Liver (tissue), 9 donors: ENCODE results near the gene ST3GAL3. TPM values are rescaled to one million over a fixed set of nuclear protein-coding genes. Genes with fewer than 3 reads are reported as not detected.

Source experiments
- DNase-seq: peaks from one replicate; pipeline ENCODE4 v3.0.0-alpha.2; 2017; ENCODE audit warnings: low spot score
- H3K27ac ChIP-seq, 2 donors: one replicate each; pipeline ENCODE4 v1.7.0; 2013; ENCODE audit warnings: inconsistent platforms in 2 of 2, low read length in 2 of 2, control low read depth in 1 of 2, low read depth in 1 of 2, mild to moderate bottlenecking in 1 of 2
- H3K27me3 ChIP-seq, 4 donors: one replicate each; pipeline versions ENCODE4 v1.6.1 to v1.7.0; 2013; ENCODE audit warnings: low read length in 3 of 4, inconsistent platforms in 1 of 4, mild to moderate bottlenecking in 1 of 4, moderate library complexity in 1 of 4; ENCODE audit not compliant: control insufficient read depth in 4 of 4, insufficient read depth in 4 of 4
- H3K36me3 ChIP-seq, 4 donors: one replicate each; pipeline versions ENCODE4 v1.6.1 to v1.7.0; 2013; ENCODE audit warnings: low read length in 3 of 4, mild to moderate bottlenecking in 3 of 4, low read depth in 1 of 4, moderate library complexity in 1 of 4; ENCODE audit not compliant: control insufficient read depth in 4 of 4, insufficient read depth in 3 of 4
- H3K4me1 ChIP-seq, 4 donors: one replicate each; pipeline versions ENCODE4 v1.6.1 to v1.7.0; 2013; ENCODE audit warnings: low read length in 3 of 4, mild to moderate bottlenecking in 3 of 4, moderate library complexity in 1 of 4; ENCODE audit not compliant: control insufficient read depth in 4 of 4, insufficient read depth in 4 of 4
- H3K4me3 ChIP-seq, 3 donors: one replicate each; pipeline versions ENCODE4 v1.6.1 to v1.7.0; 2013; ENCODE audit warnings: low read length in 3 of 3, control low read depth in 1 of 3, low read depth in 1 of 3, mild to moderate bottlenecking in 1 of 3
- H3K9ac ChIP-seq, 2 donors: one replicate each; pipeline ENCODE4 v1.7.0; 2013; ENCODE audit warnings: low read length in 2 of 2, mild to moderate bottlenecking in 2 of 2, moderate library complexity in 2 of 2, control low read depth in 1 of 2, low read depth in 1 of 2
- H3K9me3 ChIP-seq, 4 donors: one replicate each; pipeline versions ENCODE4 v1.6.1 to v1.7.0; 2013; ENCODE audit warnings: low read length in 3 of 4; ENCODE audit not compliant: control insufficient read depth in 4 of 4
- ATF3 ChIP-seq: IDR thresholded peaks from 2 replicates; pipeline ENCODE4 v1.6.1; 2016; ENCODE audit warnings: antibody characterized with exemption
- CTCF ChIP-seq: fragments of 150-350 bp; IDR thresholded peaks from 2 replicates; pipeline ENCODE4 v1.5.1; 2017; ENCODE audit warnings: improper control_type of control experiment, low read depth, low read length; ENCODE audit not compliant: missing input control
- EGR1 ChIP-seq, 2 donors: IDR thresholded peaks; 2 replicates each; pipeline ENCODE4 v1.6.1; 2016 to 2018; ENCODE audit warnings: antibody characterized with exemption in 2 of 2, low read depth in 2 of 2
- FOXA1 ChIP-seq: IDR thresholded peaks from 2 replicates; pipeline ENCODE4 v1.6.1; 2016; ENCODE audit warnings: antibody characterized with exemption
- FOXA2 ChIP-seq: IDR thresholded peaks from 2 replicates; pipeline ENCODE4 v1.6.1; 2016; ENCODE audit warnings: antibody characterized with exemption
- GABPA ChIP-seq, 2 donors: IDR thresholded peaks in 1 of 2; conservative IDR thresholded peaks in 1 of 2; 2 replicates each; pipeline ENCODE4 v1.6.1; 2016; ENCODE audit warnings: antibody characterized with exemption in 2 of 2, mild to moderate bottlenecking in 1 of 2, moderate library complexity in 1 of 2
- HNF4A ChIP-seq, 2 donors: conservative IDR thresholded peaks; 2 replicates each; pipeline ENCODE4 v1.6.1; 2016; ENCODE audit warnings: antibody characterized with exemption in 2 of 2, mild to moderate bottlenecking in 2 of 2
- HNF4G ChIP-seq: IDR thresholded peaks from 2 replicates; pipeline ENCODE4 v1.6.1; 2016; ENCODE audit warnings: antibody characterized with exemption
- JUND ChIP-seq, 2 donors: IDR thresholded peaks; 2 replicates each; pipeline ENCODE4 v1.6.1; 2016; ENCODE audit warnings: antibody characterized with exemption in 2 of 2
- MAX ChIP-seq: IDR thresholded peaks from 2 replicates; pipeline ENCODE4 v1.6.1; 2016; ENCODE audit warnings: antibody characterized with exemption
- NR2F2 ChIP-seq: IDR thresholded peaks from 2 replicates; pipeline ENCODE4 v1.6.1; 2016; ENCODE audit warnings: antibody characterized with exemption
- RAD21 ChIP-seq, 2 donors: IDR thresholded peaks; 2 replicates each; pipeline ENCODE4 v1.6.1; 2016; ENCODE audit warnings: antibody characterized with exemption in 2 of 2, mild to moderate bottlenecking in 2 of 2
- REST ChIP-seq: IDR thresholded peaks from 2 replicates; pipeline ENCODE4 v1.6.1; 2016; ENCODE audit warnings: antibody characterized with exemption, mild to moderate bottlenecking
- RXRA ChIP-seq, 2 donors: IDR thresholded peaks; 2 replicates each; pipeline ENCODE4 v1.6.1; 2017 to 2018; ENCODE audit warnings: antibody characterized with exemption in 2 of 2, mild to moderate bottlenecking in 1 of 2
- SP1 ChIP-seq: IDR thresholded peaks from 2 replicates; pipeline ENCODE4 v1.6.1; 2018; ENCODE audit warnings: antibody characterized with exemption, mild to moderate bottlenecking
- TAF1 ChIP-seq: conservative IDR thresholded peaks from 2 replicates; pipeline ENCODE4 v1.6.1; 2016; ENCODE audit warnings: antibody characterized with exemption, mild to moderate bottlenecking
- YY1 ChIP-seq: IDR thresholded peaks from 2 replicates; pipeline ENCODE4 v1.6.1; 2016; ENCODE audit warnings: antibody characterized with exemption, mild to moderate bottlenecking
- ZBTB33 ChIP-seq: IDR thresholded peaks from 2 replicates; pipeline ENCODE4 v1.6.1; 2016; ENCODE audit warnings: antibody characterized with exemption
- WGBS: extraction: QIAGEN DNeasy Blood & Tissue Kit; methylation state at CpG from one replicate; pipeline ENCODE4 v1.1.7; 2013; 5-methylcytosine and 5-hydroxymethylcytosine counted together
- polyA plus RNA-seq, 2 donors: library from polyadenylated mRNA; stranded (reverse) in 1 of 2; unstranded in 1 of 2; fragments of 200-250 nt in 1 of 2; fragments of >200 nt in 1 of 2; fragmentation: Nextera tagmentation in 1 of 2; extraction: Ambion mirVana in 1 of 2; gene quantifications; one replicate each; pipeline versions ENCODE4 v1.2.1 to v1.2.3, GENCODE V29; 2013 to 2015
- total RNA-seq, 2 donors: library from RNA; depleted of rRNA; stranded (reverse); fragments of >200 nt; gene quantifications; one replicate each; pipeline ENCODE4 v1.2.3, GENCODE V29; 2014
- donor health status: healthy.
- donor health status: healthy.
- donor health status: healthy.
- donor health status: healthy.
- donor health status: healthy.

The ST3GAL3 gene
- total and polyA plus RNA-seq, 4 donors, result 4.9 to 11.4 (median 8.1) TPM

DNA sequence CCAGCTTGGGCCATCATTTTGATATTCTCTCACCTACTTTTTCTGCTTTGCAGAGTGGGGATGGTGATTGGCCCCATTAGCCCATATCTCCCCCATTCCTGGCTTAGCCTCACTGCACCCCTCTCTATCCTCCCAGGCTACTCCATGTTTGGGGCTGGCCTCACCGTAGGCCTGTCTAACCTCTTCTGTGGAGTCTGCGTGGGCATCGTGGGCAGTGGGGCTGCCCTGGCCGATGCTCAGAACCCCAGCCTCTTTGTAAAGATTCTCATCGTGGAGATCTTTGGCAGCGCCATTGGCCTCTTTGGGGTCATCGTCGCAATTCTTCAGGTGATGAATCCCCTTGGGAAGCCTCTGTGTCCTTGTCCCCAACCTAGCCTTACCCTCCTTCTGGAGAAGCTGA, 269.6 kb downstream of the ST3GAL3 start:
- Histone ChIP-seq H3K4me1 (peaks cover 9 to 58% (median 45%) of the 10 kb centered on the region in 4 donors), H3K36me3 (peaks cover 5 to 20% (median 12%) of the 10 kb centered on the region in 4 donors), H3K27ac (no peak overlapping the region), H3K4me3 (no peak overlapping the region), H3K9me3 (no peaks in the 10 kb centered on the region), H3K27me3 (no peaks in the 10 kb centered on the region), H3K9ac (no peak overlapping the region)
- 93% methylated on average over 8 of the region's 8 CpGs for WGBS
- TF ChIP-seq SP1, result no peak
- no peak for TF ChIP-seq MAX
- no peak for TF ChIP-seq EGR1 (IDR thresholded peaks at IDR 0.05; ENCODE audit: low read depth in 2 of 2)
- no peak for TF ChIP-seq FOXA1
- TF ChIP-seq REST, result no peak
- TF ChIP-seq GABPA (IDR thresholded peaks at IDR 0.05 in 1 of 2, conservative IDR thresholded peaks at IDR 0.05 in 1 of 2), result no peak
- TF ChIP-seq CTCF, result no peak
- no peak for TF ChIP-seq ZBTB33
- TF ChIP-seq NR2F2, result no peak
- TF ChIP-seq RXRA (IDR thresholded peaks at IDR 0.05), result no peak
- TF ChIP-seq YY1, result no peak
- TF ChIP-seq HNF4A (conservative IDR thresholded peaks at IDR 0.05), result no peak
- TF ChIP-seq ATF3, result no peak
- TF ChIP-seq TAF1, result no peak
- TF ChIP-seq FOXA2, result no peak
- no peak for TF ChIP-seq HNF4G
- TF ChIP-seq JUND (IDR thresholded peaks at IDR 0.05), result no peak
- TF ChIP-seq RAD21 (IDR thresholded peaks at IDR 0.05), result no peak
- DNase-seq, result no peak
